Measurements from ENCODE around the gene EFHC2. TPM values are rescaled to one million over a fixed set of nuclear protein-coding genes. Genes with fewer than 3 reads are reported as not detected.

Gene EFHC2
- total RNA-seq, 1 experiment from 2014 or later, result 0.28 TPM

- TF ChIP-seq TCF7L2 (IDR thresholded peaks at IDR 0.05; ENCODE audit: low read depth, low read length) (no peak), SIN3A (IDR thresholded peaks at IDR 0.05; ENCODE audit: borderline replicate concordance, insufficient read depth, low read depth, low read length) (no peak), CTCF (IDR thresholded peaks at IDR 0.05) (no peak), REST (IDR thresholded peaks at IDR 0.05; ENCODE audit: insufficient read depth in 1 of 2, low read depth in 2 of 2, low read length in 1 of 2) (no peak), POLR2AphosphoS5 (IDR thresholded peaks at IDR 0.05; ENCODE audit: low read depth, low read length) (no peak)
- Histone ChIP-seq H3K9me3 (ENCODE audit: control insufficient read depth, insufficient read depth, low read depth, low read length) (no peaks in the 10 kb centered on the region), H3K4me3 (ENCODE audit: low read depth in 2 of 2, low read length in 2 of 2) (no peak overlapping the region), H3K36me3 (ENCODE audit: control insufficient read depth, insufficient read depth, low read length) (no peaks in the 10 kb centered on the region), H3K27me3 (ENCODE audit: control insufficient read depth, insufficient read depth, low read length) (no peaks in the 10 kb centered on the region), H3K4me1 (ENCODE audit: control insufficient read depth, insufficient read depth, low read length) (no peaks in the 10 kb centered on the region), H3K27ac (ENCODE audit: low read length) (no peak overlapping the region)
- ChIA-PET POLR2A (no interaction called here), CTCF (no interaction called here)
- BruUV-seq (replicated peaks), result no TSS peak
- intact Hi-C loops (cut with micrococcal nuclease; ENCODE audit: unreplicated experiment), result no loop called here
- DNase-seq (ENCODE audit: low read depth, low spot score) (no peak), ATAC-seq (no peak)
- in situ Hi-C loops (cut with HindIII; ENCODE audit: low pct_unique_long_range_greater_than_20kb, low sequenced_read_pairs), result no loop called here
Measured at GRCh38 chrX:44147130-44147529, 196.3 kb downstream of the EFHC2 start.

- Histone ChIP-seq H3K27me3 (ENCODE audit: control insufficient read depth, insufficient read depth, low read length) (no peaks in the 10 kb centered on the region), H3K9me3 (ENCODE audit: control insufficient read depth, insufficient read depth, low read depth, low read length) (no peaks in the 10 kb centered on the region), H3K4me3 (ENCODE audit: low read depth in 2 of 2, low read length in 2 of 2) (no peak overlapping the region), H3K36me3 (ENCODE audit: control insufficient read depth, insufficient read depth, low read length) (no peaks in the 10 kb centered on the region), H3K4me1 (ENCODE audit: control insufficient read depth, insufficient read depth, low read length) (no peaks in the 10 kb centered on the region), H3K27ac (ENCODE audit: low read length) (no peak overlapping the region)
- ChIA-PET CTCF (no interaction called here), POLR2A (no interaction called here)
- no peak for ATAC-seq
- intact Hi-C loops (cut with micrococcal nuclease; ENCODE audit: unreplicated experiment) (no loop called here), in situ Hi-C loops (cut with HindIII; ENCODE audit: low pct_unique_long_range_greater_than_20kb, low sequenced_read_pairs) (no loop called here)
- TF ChIP-seq CTCF (IDR thresholded peaks at IDR 0.05) (no peak), REST (IDR thresholded peaks at IDR 0.05; ENCODE audit: insufficient read depth in 1 of 2, low read depth in 2 of 2, low read length in 1 of 2) (no peak), SIN3A (IDR thresholded peaks at IDR 0.05; ENCODE audit: borderline replicate concordance, insufficient read depth, low read depth, low read length) (no peak), TCF7L2 (IDR thresholded peaks at IDR 0.05; ENCODE audit: low read depth, low read length) (no peak), POLR2AphosphoS5 (IDR thresholded peaks at IDR 0.05; ENCODE audit: low read depth, low read length) (no peak)
- no peak for DNase-seq (ENCODE audit: low read depth, low spot score)
- no TSS peak for BruUV-seq (replicated peaks)
Measured at GRCh38 chrX:44144177-44144945, 199.1 kb downstream of the EFHC2 start.
